Measurements from ENCODE around the gene NDC80. TPM values are rescaled to one million over a fixed set of nuclear protein-coding genes. Genes with fewer than 3 reads are reported as not detected.

The NDC80 gene
- polyA plus RNA-seq, 2 donors: 7.3 to 9.1 TPM

GRCh38 chr18:2572171-2572569 lies 813 bp downstream of the NDC80 start:
- Histone ChIP-seq H3K36me3 (ENCODE audit: control insufficient read depth in 2 of 2, insufficient read depth in 2 of 2, low read length in 1 of 2) (no peaks in the 10 kb centered on the region), H3K4me1 (ENCODE audit: control insufficient read depth in 2 of 2, insufficient read depth in 2 of 2, low read length in 1 of 2) (no peaks in the 10 kb centered on the region), H3K27ac (ENCODE audit: low read depth in 2 of 2, low read length in 1 of 2) (no peak overlapping the region), H3K9me3 (ENCODE audit: control insufficient read depth in 2 of 2, insufficient read depth in 1 of 2, low read depth in 1 of 2, low read length in 1 of 2) (no peaks in the 10 kb centered on the region), H3K4me3 (ENCODE audit: low read depth in 1 of 2, low read length in 2 of 2) (peak overlapping the region; percentile 74 to 96), H3K27me3 (ENCODE audit: control insufficient read depth in 1 of 2, insufficient read depth in 2 of 2, low read length in 2 of 2) (no peaks in the 10 kb centered on the region)
- WGBS, 2 donors: 3 to 4% methylated on average over 1 of the region's 1 CpG

- Histone ChIP-seq H3K9me3 (ENCODE audit: control insufficient read depth in 2 of 2, insufficient read depth in 1 of 2, low read depth in 1 of 2, low read length in 1 of 2) (no peaks in the 10 kb centered on the region), H3K4me3 (ENCODE audit: low read depth in 1 of 2, low read length in 2 of 2) (peak overlapping the region in 1 of 2 donors; percentile 96)
- 34 to 36% methylated on average over 5 of the region's 5 CpGs for WGBS, 2 donors
Measured at GRCh38 chr18:2572892-2573291, 1.5 kb downstream of the NDC80 start.

GRCh38 chr18:2573408-2573807 lies 2.1 kb downstream of the NDC80 start:
- no peaks in the 10 kb centered on the region for H3K9me3 ChIP-seq (ENCODE audit: control insufficient read depth in 2 of 2, insufficient read depth in 1 of 2, low read depth in 1 of 2, low read length in 1 of 2)
- WGBS, 2 donors: 36 to 41% methylated on average over 2 of the region's 2 CpGs
- no peaks in the 10 kb centered on the region for H3K36me3 ChIP-seq (ENCODE audit: control insufficient read depth in 2 of 2, insufficient read depth in 2 of 2, low read length in 1 of 2)

More at GRCh38 chr18:2572892-2573291, 1.5 kb downstream of the NDC80 start:
- Histone ChIP-seq H3K27ac (ENCODE audit: low read depth in 2 of 2, low read length in 1 of 2) (no peak overlapping the region), H3K4me1 (ENCODE audit: control insufficient read depth in 2 of 2, insufficient read depth in 2 of 2, low read length in 1 of 2) (no peaks in the 10 kb centered on the region), H3K36me3 (ENCODE audit: control insufficient read depth in 2 of 2, insufficient read depth in 2 of 2, low read length in 1 of 2) (no peaks in the 10 kb centered on the region), H3K27me3 (ENCODE audit: control insufficient read depth in 1 of 2, insufficient read depth in 2 of 2, low read length in 2 of 2) (no peaks in the 10 kb centered on the region)

GRCh38 chr18:2587788-2588187 lies 16.4 kb downstream of the NDC80 start:
- no peaks in the 10 kb centered on the region for H3K4me1 ChIP-seq (ENCODE audit: control insufficient read depth in 2 of 2, insufficient read depth in 2 of 2, low read length in 1 of 2)
- H3K36me3 ChIP-seq (ENCODE audit: control insufficient read depth in 2 of 2, insufficient read depth in 2 of 2, low read length in 1 of 2): no peaks in the 10 kb centered on the region
- no peaks in the 10 kb centered on the region for H3K27me3 ChIP-seq (ENCODE audit: control insufficient read depth in 1 of 2, insufficient read depth in 2 of 2, low read length in 2 of 2)
- H3K4me3 ChIP-seq (ENCODE audit: low read depth in 1 of 2, low read length in 2 of 2): no peak overlapping the region
- H3K27ac ChIP-seq (ENCODE audit: low read depth in 2 of 2, low read length in 1 of 2): no peak overlapping the region
- no peaks in the 10 kb centered on the region for H3K9me3 ChIP-seq (ENCODE audit: control insufficient read depth in 2 of 2, insufficient read depth in 1 of 2, low read depth in 1 of 2, low read length in 1 of 2)
- 91 to 94% methylated on average over 3 of the region's 3 CpGs for WGBS, 2 donors

More at GRCh38 chr18:2573408-2573807, 2.1 kb downstream of the NDC80 start:
- no peak overlapping the region for H3K4me3 ChIP-seq (ENCODE audit: low read depth in 1 of 2, low read length in 2 of 2)
- no peak overlapping the region for H3K27ac ChIP-seq (ENCODE audit: low read depth in 2 of 2, low read length in 1 of 2)
- H3K4me1 ChIP-seq (ENCODE audit: control insufficient read depth in 2 of 2, insufficient read depth in 2 of 2, low read length in 1 of 2): no peaks in the 10 kb centered on the region
- no peaks in the 10 kb centered on the region for H3K27me3 ChIP-seq (ENCODE audit: control insufficient read depth in 1 of 2, insufficient read depth in 2 of 2, low read length in 2 of 2)

GRCh38 chr18:2588666-2589344 lies 17.4 kb downstream of the NDC80 start:
- no peaks in the 10 kb centered on the region for H3K9me3 ChIP-seq (ENCODE audit: control insufficient read depth in 2 of 2, insufficient read depth in 1 of 2, low read depth in 1 of 2, low read length in 1 of 2)
- no peaks in the 10 kb centered on the region for H3K36me3 ChIP-seq (ENCODE audit: control insufficient read depth in 2 of 2, insufficient read depth in 2 of 2, low read length in 1 of 2)
- no peak overlapping the region for H3K4me3 ChIP-seq (ENCODE audit: low read depth in 1 of 2, low read length in 2 of 2)
- H3K27me3 ChIP-seq (ENCODE audit: control insufficient read depth in 1 of 2, insufficient read depth in 2 of 2, low read length in 2 of 2): no peaks in the 10 kb centered on the region
- WGBS, 2 donors: 71 to 76% methylated on average over 5 of the region's 5 CpGs
- no peaks in the 10 kb centered on the region for H3K4me1 ChIP-seq (ENCODE audit: control insufficient read depth in 2 of 2, insufficient read depth in 2 of 2, low read length in 1 of 2)
- H3K27ac ChIP-seq (ENCODE audit: low read depth in 2 of 2, low read length in 1 of 2): no peak overlapping the region

GRCh38 chr18:2589345-2590068 lies 18.1 kb downstream of the NDC80 start:
- H3K36me3 ChIP-seq (ENCODE audit: control insufficient read depth in 2 of 2, insufficient read depth in 2 of 2, low read length in 1 of 2): no peaks in the 10 kb centered on the region
- no peaks in the 10 kb centered on the region for H3K4me1 ChIP-seq (ENCODE audit: control insufficient read depth in 2 of 2, insufficient read depth in 2 of 2, low read length in 1 of 2)
- H3K27me3 ChIP-seq (ENCODE audit: control insufficient read depth in 1 of 2, insufficient read depth in 2 of 2, low read length in 2 of 2): no peaks in the 10 kb centered on the region
- H3K27ac ChIP-seq (ENCODE audit: low read depth in 2 of 2, low read length in 1 of 2): no peak overlapping the region
- no peaks in the 10 kb centered on the region for H3K9me3 ChIP-seq (ENCODE audit: control insufficient read depth in 2 of 2, insufficient read depth in 1 of 2, low read depth in 1 of 2, low read length in 1 of 2)
- H3K4me3 ChIP-seq (ENCODE audit: low read depth in 1 of 2, low read length in 2 of 2): no peak overlapping the region
- 73 to 78% methylated on average over 3 of the region's 3 CpGs for WGBS, 2 donors

GRCh38 chr18:2590303-2590702 lies 18.9 kb downstream of the NDC80 start:
- 82 to 86% methylated on average over 2 of the region's 2 CpGs for WGBS, 2 donors
- peak overlapping the region in 1 of 2 donors; percentile 47 for H3K27ac ChIP-seq (ENCODE audit: low read depth in 2 of 2, low read length in 1 of 2)
- H3K27me3 ChIP-seq (ENCODE audit: control insufficient read depth in 1 of 2, insufficient read depth in 2 of 2, low read length in 2 of 2): no peaks in the 10 kb centered on the region
- H3K4me3 ChIP-seq (ENCODE audit: low read depth in 1 of 2, low read length in 2 of 2): no peak overlapping the region
- no peaks in the 10 kb centered on the region for H3K9me3 ChIP-seq (ENCODE audit: control insufficient read depth in 2 of 2, insufficient read depth in 1 of 2, low read depth in 1 of 2, low read length in 1 of 2)
- H3K36me3 ChIP-seq (ENCODE audit: control insufficient read depth in 2 of 2, insufficient read depth in 2 of 2, low read length in 1 of 2): no peaks in the 10 kb centered on the region
- H3K4me1 ChIP-seq (ENCODE audit: control insufficient read depth in 2 of 2, insufficient read depth in 2 of 2, low read length in 1 of 2): no peaks in the 10 kb centered on the region

- Histone ChIP-seq H3K27me3 (ENCODE audit: control insufficient read depth in 1 of 2, insufficient read depth in 2 of 2, low read length in 2 of 2) (no peaks in the 10 kb centered on the region), H3K4me3 (ENCODE audit: low read depth in 1 of 2, low read length in 2 of 2) (no peak overlapping the region), H3K36me3 (ENCODE audit: control insufficient read depth in 2 of 2, insufficient read depth in 2 of 2, low read length in 1 of 2) (no peaks in the 10 kb centered on the region), H3K27ac (ENCODE audit: low read depth in 2 of 2, low read length in 1 of 2) (no peak overlapping the region), H3K9me3 (ENCODE audit: control insufficient read depth in 2 of 2, insufficient read depth in 1 of 2, low read depth in 1 of 2, low read length in 1 of 2) (no peaks in the 10 kb centered on the region), H3K4me1 (ENCODE audit: control insufficient read depth in 2 of 2, insufficient read depth in 2 of 2, low read length in 1 of 2) (no peaks in the 10 kb centered on the region)
- WGBS, 2 donors: 90 to 94% methylated on average over 5 of the region's 5 CpGs
Measured at GRCh38 chr18:2597639-2598038, 26.3 kb downstream of the NDC80 start.

- no peak overlapping the region for H3K27ac ChIP-seq (ENCODE audit: low read depth in 2 of 2, low read length in 1 of 2)
- no peaks in the 10 kb centered on the region for H3K36me3 ChIP-seq (ENCODE audit: control insufficient read depth in 2 of 2, insufficient read depth in 2 of 2, low read length in 1 of 2)
- no peaks in the 10 kb centered on the region for H3K9me3 ChIP-seq (ENCODE audit: control insufficient read depth in 2 of 2, insufficient read depth in 1 of 2, low read depth in 1 of 2, low read length in 1 of 2)
- no peak overlapping the region for H3K4me3 ChIP-seq (ENCODE audit: low read depth in 1 of 2, low read length in 2 of 2)
- no peaks in the 10 kb centered on the region for H3K27me3 ChIP-seq (ENCODE audit: control insufficient read depth in 1 of 2, insufficient read depth in 2 of 2, low read length in 2 of 2)
- H3K4me1 ChIP-seq (ENCODE audit: control insufficient read depth in 2 of 2, insufficient read depth in 2 of 2, low read length in 1 of 2): no peaks in the 10 kb centered on the region
Measured at GRCh38 chr18:2602844-2603243, 31.5 kb downstream of the NDC80 start.

GRCh38 chr18:2606335-2606734 lies 35.0 kb downstream of the NDC80 start:
- WGBS, 2 donors: 61 to 64% methylated on average over 2 of the region's 2 CpGs
- Histone ChIP-seq H3K27me3 (ENCODE audit: control insufficient read depth in 1 of 2, insufficient read depth in 2 of 2, low read length in 2 of 2) (no peaks in the 10 kb centered on the region), H3K36me3 (ENCODE audit: control insufficient read depth in 2 of 2, insufficient read depth in 2 of 2, low read length in 1 of 2) (no peaks in the 10 kb centered on the region), H3K9me3 (ENCODE audit: control insufficient read depth in 2 of 2, insufficient read depth in 1 of 2, low read depth in 1 of 2, low read length in 1 of 2) (no peaks in the 10 kb centered on the region), H3K4me3 (ENCODE audit: low read depth in 1 of 2, low read length in 2 of 2) (no peak overlapping the region), H3K27ac (ENCODE audit: low read depth in 2 of 2, low read length in 1 of 2) (no peak overlapping the region), H3K4me1 (ENCODE audit: control insufficient read depth in 2 of 2, insufficient read depth in 2 of 2, low read length in 1 of 2) (no peaks in the 10 kb centered on the region)

Measured in esophagus (tissue), 2 donors.